SK-N-SH (cell line): Measurements from ENCODE around the gene CLDN19.

Experiments
- CTCF ChIP-seq: fragments of 200-600 bp; sonication (generic); IDR thresholded peaks from 2 replicates; pipeline ENCODE4 v1.6.1; 2017; ENCODE audit warnings: antibody characterized with exemption, mild to moderate bottlenecking, moderate library complexity
- ELF1 ChIP-seq: IDR thresholded peaks from 2 replicates; pipeline ENCODE4 v1.4.0; 2012
- EP300 ChIP-seq, 2 experiments: IDR thresholded peaks; 2 replicates each; pipeline versions ENCODE4 v1.4.0 to v1.6.1; 2012; ENCODE audit warnings: borderline replicate concordance in 1 of 2, low read depth in 1 of 2, low read length in 1 of 2
- EZH2phosphoT487 ChIP-seq: fragments of 200-600 bp; sonication (generic); IDR thresholded peaks from 2 replicates; pipeline ENCODE4 v1.6.1; 2017; ENCODE audit warnings: low read depth, mixed run types, mild to moderate bottlenecking, antibody characterized with exemption, moderate library complexity, borderline replicate concordance
- FOSL2 ChIP-seq: IDR thresholded peaks from 2 replicates; pipeline ENCODE4 v1.4.0; 2012; ENCODE audit warnings: low read depth, mild to moderate bottlenecking, moderate library complexity, borderline replicate concordance
- FOXM1 ChIP-seq: IDR thresholded peaks from 2 replicates; pipeline ENCODE4 v1.4.0; 2012; ENCODE audit warnings: low read depth, mild to moderate bottlenecking
- NFIC ChIP-seq: IDR thresholded peaks from 2 replicates; pipeline ENCODE4 v1.4.0; 2012; ENCODE audit warnings: borderline replicate concordance
- NRF1 ChIP-seq: IDR thresholded peaks from 2 replicates; pipeline ENCODE4 v1.6.1; 2012; ENCODE audit warnings: low read depth, mild to moderate bottlenecking, low read length
- SMC3 ChIP-seq: IDR thresholded peaks from 2 replicates; pipeline ENCODE4 v1.6.1; 2012; ENCODE audit warnings: low read depth, low read length, improper control_type of control experiment
- USF2 ChIP-seq: fragments of 150-350 bp; IDR thresholded peaks from 2 replicates; pipeline ENCODE4 v1.6.1; 2017; ENCODE audit warnings: antibody characterized with exemption, low read length, low read depth, borderline replicate concordance
- ZBTB33 ChIP-seq: IDR thresholded peaks from 2 replicates; pipeline ENCODE4 v1.4.0; 2012; ENCODE audit warnings: low read depth, borderline replicate concordance

- TF ChIP-seq EP300 (IDR thresholded peaks at IDR 0.05; ENCODE audit: borderline replicate concordance in 1 of 2, low read depth in 1 of 2, low read length in 1 of 2) (no peak), CTCF (0 out of 2 replicates have a peak, but pooled peaks have one; percentile 7), SMC3 (no peak), NRF1 (no peak), FOXM1 (no peak), USF2 (no peak), ZBTB33 (no peak), NFIC (no peak), ELF1 (no peak), FOSL2 (no peak), EZH2phosphoT487 (no peak)
Measured at GRCh38 chr1:42730002-42730401, 10.0 kb downstream of the CLDN19 start.
